Umbilical cord (tissue), 2 donors: ENCODE results near the gene SCN9A. TPM values are rescaled to one million over a fixed set of nuclear protein-coding genes. Genes with fewer than 3 reads are reported as not detected.
A peak's percentile ranks its signal among the peaks of the same experiment; 100 is the strongest.
"Not testable (repeated sequence)": the region's sequence is repeated elsewhere in the genome, so short reads cannot be mapped to it uniquely, and the experiment has no call there.

Experiments used
- DNase-seq: peaks from one replicate; pipeline ENCODE4 v3.0.0-alpha.2; 2015; ENCODE audit warnings: low spot score
- total RNA-seq: library from RNA; depleted of rRNA; stranded (reverse); fragments of >200 nt; gene quantifications from one replicate; pipeline ENCODE4 v1.2.3, GENCODE V29; 2014; ENCODE audit warnings: low replicate concordance; ENCODE audit not compliant: insufficient read depth

The SCN9A gene
- total RNA-seq, result 8.2 TPM

- DNase-seq, result peak; percentile 76
Observed at GRCh38 chr2:166375736-166376487, at the start of gene SCN9A. TSS of gene SCN9A (minus strand) at chr2:166375944. CDS start at chr2:166311756, 64,188 bp downstream.

GRCh38 chr2:166424841-166425240, 49.1 kb upstream of the SCN9A start:
- no peak for DNase-seq

GRCh38 chr2:166419616-166419934, 43.8 kb upstream of the SCN9A start:
- DNase-seq, result peak; percentile 24

GRCh38 chr2:166418853-166419615, 43.3 kb upstream of the SCN9A start:
- no peak for DNase-seq

- peak; percentile 2 for DNase-seq
Observed at GRCh38 chr2:166417669-166418068, 41.9 kb upstream of the SCN9A start.

- no peak for DNase-seq
Observed at GRCh38 chr2:166413255-166413654, 37.5 kb upstream of the SCN9A start.

- peak; percentile 29 for DNase-seq
Observed at GRCh38 chr2:166411473-166412230, 35.9 kb upstream of the SCN9A start.

- no peak for DNase-seq
Observed at GRCh38 chr2:166410828-166411472, 35.2 kb upstream of the SCN9A start.

GRCh38 chr2:166407746-166408145, 32.0 kb upstream of the SCN9A start:
- not testable (repeated sequence) for DNase-seq

GRCh38 chr2:166406374-166406773, 30.6 kb upstream of the SCN9A start:
- DNase-seq, result no peak

GRCh38 chr2:166405569-166405926, 29.8 kb upstream of the SCN9A start:
- no peak for DNase-seq

GRCh38 chr2:166404831-166405568, 29.3 kb upstream of the SCN9A start:
- no peak for DNase-seq

- no peak for DNase-seq
Observed at GRCh38 chr2:166394245-166394644, 18.5 kb upstream of the SCN9A start.

- no peak for DNase-seq
Observed at GRCh38 chr2:166393008-166393407, 17.3 kb upstream of the SCN9A start.

GRCh38 chr2:166388481-166389070, 12.8 kb upstream of the SCN9A start:
- no peak for DNase-seq

- DNase-seq, result no peak
Observed at GRCh38 chr2:166385313-166385712, 9.6 kb upstream of the SCN9A start.

- peak; percentile 19 for DNase-seq
Observed at GRCh38 chr2:166384774-166385173, 9.0 kb upstream of the SCN9A start.

- no peak for DNase-seq
Observed at GRCh38 chr2:166382448-166382847, 6.7 kb upstream of the SCN9A start.

- DNase-seq, result no peak
Observed at GRCh38 chr2:166380615-166381014, 4.9 kb upstream of the SCN9A start.

- no peak for DNase-seq
Observed at GRCh38 chr2:166376873-166377272, 1.1 kb upstream of the SCN9A start.

GRCh38 chr2:166376488-166376828, 714 bp upstream of the SCN9A start:
- no peak for DNase-seq
